Neural cell (in vitro differentiated cells): ENCODE measurements around the gene POU5F2. TPM values are rescaled to one million over a fixed set of nuclear protein-coding genes. Genes with fewer than 3 reads are reported as not detected.

Source experiments
- H2AFZ ChIP-seq: fragments of 200-600, 300-800 bp; sonication (generic), shearing (Covaris generic); 2 replicates; pipeline ENCODE4 v1.6.0; 2014; ENCODE audit warnings: low read depth, mild to moderate bottlenecking, antibody characterized with exemption, low read length, moderate library complexity
- H3F3A ChIP-seq: fragments of 200-600 bp; shearing (Covaris generic); 2 replicates; pipeline ENCODE4 v1.6.1; 2016; ENCODE audit warnings: mild to moderate bottlenecking, moderate library complexity, mixed read lengths, antibody characterized with exemption, low read length; ENCODE audit not compliant: insufficient read depth, poor library complexity, severe bottlenecking
- H3K27ac ChIP-seq: fragments of 200-600, 300-800 bp; sonication (generic), shearing (Covaris generic); 2 replicates; pipeline ENCODE4 v1.5.1; 2014; ENCODE audit warnings: mild to moderate bottlenecking, low read length, moderate library complexity
- H3K27me3 ChIP-seq: fragments of 300-800, 200-600 bp; sonication (generic), shearing (Covaris generic); 2 replicates; pipeline ENCODE4 v1.6.0; 2014; ENCODE audit warnings: mild to moderate bottlenecking, low read depth, low read length, moderate library complexity; ENCODE audit not compliant: insufficient read depth
- H3K36me3 ChIP-seq: fragments of 300-800, 200-600 bp; sonication (generic), shearing (Covaris generic); 2 replicates; pipeline ENCODE4 v1.5.1; 2014; ENCODE audit warnings: mild to moderate bottlenecking, antibody characterized with exemption, low read length, moderate library complexity; ENCODE audit not compliant: insufficient read depth
- H3K4me2 ChIP-seq: fragments of 300-800, 200-600 bp; sonication (generic), shearing (Covaris generic); 2 replicates; pipeline ENCODE4 v1.6.0; 2014; ENCODE audit warnings: mild to moderate bottlenecking, low read length
- H3K4me3 ChIP-seq: fragments of 300-800, 200-600 bp; sonication (generic), shearing (Covaris generic); 2 replicates; pipeline ENCODE4 v1.5.1; 2014; ENCODE audit warnings: mild to moderate bottlenecking, low read length, moderate library complexity
- H3K79me2 ChIP-seq: fragments of 200-600 bp; shearing (Covaris generic); replicated peaks from 2 replicates; pipeline ENCODE4 v1.6.0; 2014; ENCODE audit warnings: mild to moderate bottlenecking, low read length, moderate library complexity; ENCODE audit not compliant: insufficient read depth
- H3K9ac ChIP-seq: fragments of 300-800, 200-600 bp; sonication (generic), shearing (Covaris generic); 2 replicates; pipeline ENCODE4 v1.6.1; 2016; ENCODE audit warnings: mild to moderate bottlenecking, low read length, mixed read lengths
- H3K9me2 ChIP-seq: fragments of 200-600 bp; shearing (Covaris generic); 2 replicates; pipeline ENCODE4 v1.6.1; 2016; ENCODE audit warnings: mild to moderate bottlenecking, low read length, mixed read lengths; ENCODE audit not compliant: insufficient read depth
- H3K9me3 ChIP-seq: fragments of 200-600, 300-800 bp; sonication (generic), shearing (Covaris generic); 2 replicates; pipeline ENCODE4 v1.6.1; 2016; ENCODE audit warnings: mild to moderate bottlenecking, mixed run types, low read length, moderate library complexity, mixed read lengths
- H4K20me1 ChIP-seq: fragments of 200-600 bp; shearing (Covaris generic); 2 replicates; pipeline ENCODE4 v1.6.1; 2016; ENCODE audit warnings: mild to moderate bottlenecking, mixed run types; ENCODE audit not compliant: insufficient read depth
- EP300 ChIP-seq: fragments of 450-650 bp; conservative IDR thresholded peaks from 2 replicates; pipeline ENCODE4 v1.6.1; 2014; ENCODE audit warnings: antibody characterized with exemption, mild to moderate bottlenecking, moderate library complexity; ENCODE audit not compliant: poor library complexity, severe bottlenecking
- EZH2 ChIP-seq: fragments of 200-600, 300-800 bp; shearing (Covaris generic), sonication (generic); IDR thresholded peaks from 2 replicates; pipeline ENCODE4 v1.6.1; 2014; ENCODE audit warnings: antibody characterized with exemption, low read length, borderline replicate concordance, mild to moderate bottlenecking; ENCODE audit not compliant: insufficient read depth, poor library complexity, severe bottlenecking
- MXI1 ChIP-seq: fragments of 450-650 bp; conservative IDR thresholded peaks from 2 replicates; pipeline ENCODE4 v1.6.1; 2014; ENCODE audit warnings: antibody characterized with exemption, mild to moderate bottlenecking; ENCODE audit not compliant: poor library complexity, severe bottlenecking
- POLR2AphosphoS5 ChIP-seq: IDR thresholded peaks from 2 replicates; pipeline ENCODE4 v1.6.1; 2012
- RAD21 ChIP-seq: fragments of 450-650 bp; conservative IDR thresholded peaks from 2 replicates; pipeline ENCODE4 v1.6.1; 2014; ENCODE audit warnings: antibody characterized with exemption, mild to moderate bottlenecking, moderate library complexity
- SMC3 ChIP-seq: fragments of 450-650 bp; conservative IDR thresholded peaks from 2 replicates; pipeline ENCODE4 v1.6.1; 2014; ENCODE audit warnings: antibody characterized with exemption, mild to moderate bottlenecking, moderate library complexity; ENCODE audit not compliant: poor library complexity
- TAF1 ChIP-seq: IDR thresholded peaks from 2 replicates; pipeline ENCODE4 v1.6.1; 2012; ENCODE audit warnings: low read depth
- polyA plus RNA-seq: library from polyadenylated mRNA; depleted of rRNA; stranded (reverse); fragments of >200 nt; gene quantifications from 2 replicates; pipeline ENCODE4 v1.2.3, GENCODE V29; 2014
- TF ChIP-seq, protein P1 (sequence below): fragments of 450-650 bp; IDR thresholded peaks from 2 replicates; pipeline ENCODE4 v1.5.1; 2014; ENCODE audit warnings: antibody characterized with exemption, mild to moderate bottlenecking, moderate library complexity; ENCODE audit not compliant: poor library complexity, severe bottlenecking
- TF ChIP-seq, protein P2 (sequence below): IDR thresholded peaks from 2 replicates; pipeline ENCODE4 v1.6.1; 2012; ENCODE audit warnings: borderline replicate concordance

The POU5F2 gene
- polyA plus RNA-seq, 1 donor from 2014 or later, result 0.07 TPM

DNA sequence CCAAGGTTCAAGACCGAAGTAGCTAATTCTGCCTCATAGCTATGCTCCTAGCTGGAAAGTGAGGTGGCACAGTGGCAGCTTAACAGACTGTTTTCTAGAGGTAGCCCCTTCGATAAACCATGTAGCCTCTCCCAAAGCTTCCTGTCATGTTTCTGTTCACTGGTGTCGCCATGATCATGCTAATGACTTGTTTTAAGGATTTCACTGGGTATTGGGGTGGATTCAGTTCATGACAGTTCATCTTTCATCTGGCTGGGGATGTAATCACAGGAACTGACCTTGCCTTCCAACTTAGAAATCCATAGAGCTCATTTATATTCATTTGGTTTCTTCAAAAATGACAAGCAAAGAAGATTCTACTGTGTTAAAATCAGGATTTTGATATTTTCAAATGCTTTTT, 9.4 kb downstream of the POU5F2 start:
- H3K4me2 ChIP-seq, result no peak overlapping the region
- H3K36me3 ChIP-seq, result no peaks in the 10 kb centered on the region
- H3K4me3 ChIP-seq, result no peak overlapping the region
- no peaks in the 10 kb centered on the region for H4K20me1 ChIP-seq
- no peaks in the 10 kb centered on the region for H3K9me3 ChIP-seq
- no peak overlapping the region for H2AFZ ChIP-seq
- no peaks in the 10 kb centered on the region for H3K9me2 ChIP-seq
- no peaks in the 10 kb centered on the region for H3K79me2 ChIP-seq
- no peak for TF ChIP-seq TAF1
- no peak overlapping the region for H3K27ac ChIP-seq
- H3F3A ChIP-seq, result no peaks in the 10 kb centered on the region
- H3K9ac ChIP-seq, result no peak overlapping the region
- no peaks in the 10 kb centered on the region for H3K27me3 ChIP-seq

DNA sequence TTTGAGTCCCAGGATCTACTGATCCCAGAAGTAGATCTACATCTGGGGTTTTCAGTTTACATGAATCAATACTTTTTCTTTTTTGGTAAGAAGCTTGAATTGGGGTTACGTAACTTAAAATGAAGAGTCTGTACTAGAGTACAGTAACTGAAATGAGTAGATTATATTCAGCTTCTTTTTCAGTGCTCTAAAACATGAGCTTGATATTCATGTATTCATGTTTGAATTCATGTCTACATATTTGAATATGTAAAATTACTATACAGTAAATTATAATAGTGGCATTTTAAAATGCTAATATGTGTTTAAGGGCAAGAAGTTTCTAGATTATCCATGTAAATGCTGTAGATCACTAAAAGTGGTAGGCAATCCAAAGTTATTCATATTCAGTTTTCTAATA, 14.8 kb downstream of the POU5F2 start:
- Histone ChIP-seq H3K9ac (no peak overlapping the region), H3K9me2 (no peaks in the 10 kb centered on the region), H3K4me3 (no peak overlapping the region), H3K79me2 (no peaks in the 10 kb centered on the region), H3K9me3 (no peaks in the 10 kb centered on the region), H3K27ac (no peak overlapping the region), H2AFZ (no peak overlapping the region), H4K20me1 (no peaks in the 10 kb centered on the region), H3F3A (no peaks in the 10 kb centered on the region), H3K27me3 (no peaks in the 10 kb centered on the region), H3K4me2 (no peak overlapping the region), H3K36me3 (no peaks in the 10 kb centered on the region)
- TF ChIP-seq TAF1 (no peak), MXI1 (no peak), RAD21 (no peak), SMC3 (no peak), EZH2 (no peak), EP300 (no peak), POLR2AphosphoS5 (no peak)
- TF ChIP-seq, protein P1, sequence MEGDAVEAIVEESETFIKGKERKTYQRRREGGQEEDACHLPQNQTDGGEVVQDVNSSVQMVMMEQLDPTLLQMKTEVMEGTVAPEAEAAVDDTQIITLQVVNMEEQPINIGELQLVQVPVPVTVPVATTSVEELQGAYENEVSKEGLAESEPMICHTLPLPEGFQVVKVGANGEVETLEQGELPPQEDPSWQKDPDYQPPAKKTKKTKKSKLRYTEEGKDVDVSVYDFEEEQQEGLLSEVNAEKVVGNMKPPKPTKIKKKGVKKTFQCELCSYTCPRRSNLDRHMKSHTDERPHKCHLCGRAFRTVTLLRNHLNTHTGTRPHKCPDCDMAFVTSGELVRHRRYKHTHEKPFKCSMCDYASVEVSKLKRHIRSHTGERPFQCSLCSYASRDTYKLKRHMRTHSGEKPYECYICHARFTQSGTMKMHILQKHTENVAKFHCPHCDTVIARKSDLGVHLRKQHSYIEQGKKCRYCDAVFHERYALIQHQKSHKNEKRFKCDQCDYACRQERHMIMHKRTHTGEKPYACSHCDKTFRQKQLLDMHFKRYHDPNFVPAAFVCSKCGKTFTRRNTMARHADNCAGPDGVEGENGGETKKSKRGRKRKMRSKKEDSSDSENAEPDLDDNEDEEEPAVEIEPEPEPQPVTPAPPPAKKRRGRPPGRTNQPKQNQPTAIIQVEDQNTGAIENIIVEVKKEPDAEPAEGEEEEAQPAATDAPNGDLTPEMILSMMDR, result no peak
- TF ChIP-seq, protein P2, sequence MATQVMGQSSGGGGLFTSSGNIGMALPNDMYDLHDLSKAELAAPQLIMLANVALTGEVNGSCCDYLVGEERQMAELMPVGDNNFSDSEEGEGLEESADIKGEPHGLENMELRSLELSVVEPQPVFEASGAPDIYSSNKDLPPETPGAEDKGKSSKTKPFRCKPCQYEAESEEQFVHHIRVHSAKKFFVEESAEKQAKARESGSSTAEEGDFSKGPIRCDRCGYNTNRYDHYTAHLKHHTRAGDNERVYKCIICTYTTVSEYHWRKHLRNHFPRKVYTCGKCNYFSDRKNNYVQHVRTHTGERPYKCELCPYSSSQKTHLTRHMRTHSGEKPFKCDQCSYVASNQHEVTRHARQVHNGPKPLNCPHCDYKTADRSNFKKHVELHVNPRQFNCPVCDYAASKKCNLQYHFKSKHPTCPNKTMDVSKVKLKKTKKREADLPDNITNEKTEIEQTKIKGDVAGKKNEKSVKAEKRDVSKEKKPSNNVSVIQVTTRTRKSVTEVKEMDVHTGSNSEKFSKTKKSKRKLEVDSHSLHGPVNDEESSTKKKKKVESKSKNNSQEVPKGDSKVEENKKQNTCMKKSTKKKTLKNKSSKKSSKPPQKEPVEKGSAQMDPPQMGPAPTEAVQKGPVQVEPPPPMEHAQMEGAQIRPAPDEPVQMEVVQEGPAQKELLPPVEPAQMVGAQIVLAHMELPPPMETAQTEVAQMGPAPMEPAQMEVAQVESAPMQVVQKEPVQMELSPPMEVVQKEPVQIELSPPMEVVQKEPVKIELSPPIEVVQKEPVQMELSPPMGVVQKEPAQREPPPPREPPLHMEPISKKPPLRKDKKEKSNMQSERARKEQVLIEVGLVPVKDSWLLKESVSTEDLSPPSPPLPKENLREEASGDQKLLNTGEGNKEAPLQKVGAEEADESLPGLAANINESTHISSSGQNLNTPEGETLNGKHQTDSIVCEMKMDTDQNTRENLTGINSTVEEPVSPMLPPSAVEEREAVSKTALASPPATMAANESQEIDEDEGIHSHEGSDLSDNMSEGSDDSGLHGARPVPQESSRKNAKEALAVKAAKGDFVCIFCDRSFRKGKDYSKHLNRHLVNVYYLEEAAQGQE, result no peak

DNA sequence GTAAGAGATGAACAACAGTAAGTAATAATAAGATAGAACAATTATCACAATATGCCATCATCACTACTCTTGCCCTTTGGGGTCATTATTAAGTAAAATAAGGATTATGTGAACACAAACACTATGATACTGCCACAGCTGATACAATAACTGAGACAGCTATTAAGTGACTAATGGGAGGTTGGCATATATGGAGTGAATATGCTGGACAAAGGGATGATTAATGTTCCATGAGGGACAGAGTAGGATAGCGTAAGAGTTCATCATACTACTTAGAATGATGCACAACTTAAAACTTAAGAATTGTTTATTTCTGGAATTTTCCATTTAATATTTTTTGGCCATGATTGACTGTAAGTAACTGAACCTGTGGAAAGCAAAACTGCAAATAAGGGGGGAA, 16.6 kb downstream of the POU5F2 start:
- Histone ChIP-seq H3K79me2 (no peaks in the 10 kb centered on the region), H2AFZ (no peak overlapping the region), H3K4me3 (no peak overlapping the region), H3K9me3 (no peaks in the 10 kb centered on the region), H3K4me2 (no peak overlapping the region), H3K27me3 (no peaks in the 10 kb centered on the region), H3K27ac (no peak overlapping the region), H3F3A (no peaks in the 10 kb centered on the region), H3K9ac (no peak overlapping the region), H4K20me1 (no peaks in the 10 kb centered on the region), H3K9me2 (no peaks in the 10 kb centered on the region), H3K36me3 (no peaks in the 10 kb centered on the region)
- TF ChIP-seq MXI1 (no peak), TAF1 (no peak), RAD21 (no peak), EP300 (no peak), EZH2 (no peak), SMC3 (no peak), POLR2AphosphoS5 (no peak)
- TF ChIP-seq, protein P1, result no peak
- TF ChIP-seq, protein P2, result no peak
